NOMO-1 treated with dmso at 0.1 percent for 144 hours (cell line): Measurements from ENCODE around the gene ZNF112.

Experiments
- DNase-seq: peaks from one replicate; lab custom pipeline; 2025; ENCODE audit not compliant: unreplicated experiment; lab: John Stamatoyannopoulos, UW

ZNF112 gene

DNA sequence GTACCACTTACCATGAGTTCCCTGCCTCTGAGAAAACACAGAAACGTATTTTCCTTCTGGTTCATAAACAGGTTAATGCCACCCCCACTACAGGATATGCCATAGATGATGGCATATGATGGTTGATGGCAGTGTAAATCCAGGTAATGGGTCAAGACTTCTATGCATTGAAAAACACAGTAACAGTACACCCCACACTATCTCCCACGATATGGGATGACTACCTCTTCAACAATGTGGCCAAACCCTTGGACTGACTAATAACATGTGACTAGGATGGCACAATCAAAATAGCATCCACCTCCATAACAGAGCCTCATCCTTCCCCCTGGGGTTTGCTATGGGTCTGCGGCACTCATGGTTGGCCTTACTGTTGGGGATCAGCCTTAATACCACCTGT lies 73.6 kb downstream of the ZNF112 start:
- DNase-seq, result no peak

GRCh38 chr19:44280916-44281315 lies 75.6 kb downstream of the ZNF112 start:
- DNase-seq, result no peak

DNA sequence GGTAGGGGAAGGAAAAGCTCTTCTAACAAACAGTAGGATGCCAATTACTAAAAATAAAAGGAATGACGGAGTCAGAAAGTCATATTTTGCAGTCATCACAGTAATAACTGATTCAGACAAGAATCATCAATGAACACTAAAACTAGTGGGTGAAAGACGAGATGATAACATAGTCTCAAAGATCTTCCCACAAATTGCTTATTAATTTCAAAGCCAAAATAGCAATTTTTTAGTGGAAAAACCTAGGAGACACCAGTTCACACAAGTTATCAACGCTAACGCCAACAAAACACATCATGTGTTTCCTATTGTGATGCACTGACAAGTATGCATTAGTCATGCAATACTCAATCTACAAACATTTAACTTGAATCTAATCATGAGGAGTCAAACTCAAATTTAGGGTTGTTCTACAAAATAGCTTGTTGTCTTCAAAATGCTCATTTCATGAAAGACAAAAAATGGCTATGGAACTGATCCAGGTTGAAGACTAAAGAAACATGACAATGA lies 78.2 kb downstream of the ZNF112 start:
- no peak for DNase-seq

DNA sequence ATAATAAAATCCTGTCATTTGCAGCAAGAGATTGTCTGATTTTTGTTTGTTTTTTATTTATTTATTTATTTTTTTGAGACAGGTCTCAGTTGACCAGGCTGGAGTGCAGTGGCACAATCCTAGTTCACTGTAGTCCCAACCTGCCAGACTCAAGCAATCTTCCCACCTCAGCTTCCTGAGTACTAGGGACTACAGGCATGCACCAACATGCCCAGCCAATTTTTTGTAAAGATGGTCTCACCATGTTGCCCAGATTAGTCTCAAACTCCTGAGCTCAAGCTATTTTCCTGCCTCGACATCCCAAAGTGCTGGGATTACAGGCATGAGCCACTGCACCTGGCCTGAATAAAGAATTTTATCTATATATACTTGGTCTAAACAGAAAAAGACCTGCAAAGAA lies 79.1 kb downstream of the ZNF112 start:
- DNase-seq, result no peak
